ENCODE data around the gene NRTN.
"Not testable (repeated sequence)": the region's sequence is repeated elsewhere in the genome, so short reads cannot be mapped to it uniquely, and the experiment has no call there.

Gene NRTN

GRCh38 chr19:5865772-5866171 lies 60.9 kb downstream of the NRTN start:
- DNase-seq (ENCODE audit: low read depth, low spot score): no peak

- no peak for DNase-seq (ENCODE audit: low read depth, low spot score)
Observed at GRCh38 chr19:5867201-5868136, 62.6 kb downstream of the NRTN start.

GRCh38 chr19:5870986-5871394 lies 66.1 kb downstream of the NRTN start:
- no peak for DNase-seq (ENCODE audit: low read depth, low spot score)

- DNase-seq (ENCODE audit: low read depth, low spot score): no peak
Observed at GRCh38 chr19:5873617-5874199, 68.8 kb downstream of the NRTN start.

- not testable (repeated sequence) for DNase-seq (ENCODE audit: low read depth, low spot score)
Observed at GRCh38 chr19:5874496-5874895, 69.6 kb downstream of the NRTN start.

- DNase-seq (ENCODE audit: low read depth, low spot score): no peak
Observed at GRCh38 chr19:5877427-5877826, 72.6 kb downstream of the NRTN start.

- no peak for DNase-seq (ENCODE audit: low read depth, low spot score)
Observed at GRCh38 chr19:5877882-5878281, 73.0 kb downstream of the NRTN start.
